Measurements from ENCODE around the gene TRAF3.

Gene TRAF3

DNA sequence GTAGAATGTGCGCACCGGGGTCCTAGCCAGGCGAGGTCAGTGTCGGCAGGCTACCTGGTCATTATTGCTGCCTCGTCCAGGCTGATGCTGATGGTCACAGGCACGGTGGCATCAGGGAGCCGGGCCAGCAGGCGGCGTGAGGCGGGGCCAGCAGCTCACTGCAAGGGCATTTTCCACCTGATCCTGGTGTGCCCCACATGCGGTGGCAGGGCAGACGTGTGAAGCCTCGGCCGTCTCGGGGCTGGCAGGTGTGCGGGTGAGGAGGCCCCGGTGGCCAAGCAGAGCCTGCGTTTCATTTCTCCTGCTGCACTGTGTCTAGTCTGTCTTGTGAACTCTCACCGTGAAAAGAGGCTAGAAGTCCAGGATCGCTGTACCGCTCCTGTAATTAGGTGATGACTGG, 133.2 kb downstream of the TRAF3 start:
- no peak overlapping the region for H3K4me3 ChIP-seq (ENCODE audit: low read length)
- no peak for DNase-seq (ENCODE audit: low read depth)
- TF ChIP-seq, protein P1, sequence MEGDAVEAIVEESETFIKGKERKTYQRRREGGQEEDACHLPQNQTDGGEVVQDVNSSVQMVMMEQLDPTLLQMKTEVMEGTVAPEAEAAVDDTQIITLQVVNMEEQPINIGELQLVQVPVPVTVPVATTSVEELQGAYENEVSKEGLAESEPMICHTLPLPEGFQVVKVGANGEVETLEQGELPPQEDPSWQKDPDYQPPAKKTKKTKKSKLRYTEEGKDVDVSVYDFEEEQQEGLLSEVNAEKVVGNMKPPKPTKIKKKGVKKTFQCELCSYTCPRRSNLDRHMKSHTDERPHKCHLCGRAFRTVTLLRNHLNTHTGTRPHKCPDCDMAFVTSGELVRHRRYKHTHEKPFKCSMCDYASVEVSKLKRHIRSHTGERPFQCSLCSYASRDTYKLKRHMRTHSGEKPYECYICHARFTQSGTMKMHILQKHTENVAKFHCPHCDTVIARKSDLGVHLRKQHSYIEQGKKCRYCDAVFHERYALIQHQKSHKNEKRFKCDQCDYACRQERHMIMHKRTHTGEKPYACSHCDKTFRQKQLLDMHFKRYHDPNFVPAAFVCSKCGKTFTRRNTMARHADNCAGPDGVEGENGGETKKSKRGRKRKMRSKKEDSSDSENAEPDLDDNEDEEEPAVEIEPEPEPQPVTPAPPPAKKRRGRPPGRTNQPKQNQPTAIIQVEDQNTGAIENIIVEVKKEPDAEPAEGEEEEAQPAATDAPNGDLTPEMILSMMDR (conservative IDR thresholded peaks at IDR 0.05; ENCODE audit: low read depth, low read length): no peak

DNA sequence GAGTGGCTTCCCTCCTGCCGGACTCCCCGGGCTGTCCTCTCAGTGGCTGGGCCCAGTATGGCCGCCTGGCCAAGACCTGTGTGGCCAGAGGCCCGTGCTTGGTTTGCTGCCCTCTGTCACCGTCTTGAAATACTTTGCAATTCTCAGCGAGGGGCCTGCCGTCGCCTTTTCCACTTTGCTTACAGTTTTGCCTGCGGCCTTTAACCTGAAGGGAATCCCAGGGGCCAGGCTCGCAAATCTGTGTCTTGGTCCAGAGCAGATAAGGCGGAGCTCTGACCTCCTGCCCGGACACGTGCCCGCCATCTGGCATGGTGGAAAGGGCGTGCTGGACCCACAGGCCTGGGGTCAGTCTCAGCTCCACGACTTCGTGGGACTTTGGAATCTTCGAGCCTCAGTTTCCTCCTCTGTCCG, 134.3 kb downstream of the TRAF3 start:
- TF ChIP-seq, protein P1 (conservative IDR thresholded peaks at IDR 0.05; ENCODE audit: low read depth, low read length): no peak
- H3K4me3 ChIP-seq (ENCODE audit: low read length): no peak overlapping the region
- no peak for DNase-seq (ENCODE audit: low read depth)

DNA sequence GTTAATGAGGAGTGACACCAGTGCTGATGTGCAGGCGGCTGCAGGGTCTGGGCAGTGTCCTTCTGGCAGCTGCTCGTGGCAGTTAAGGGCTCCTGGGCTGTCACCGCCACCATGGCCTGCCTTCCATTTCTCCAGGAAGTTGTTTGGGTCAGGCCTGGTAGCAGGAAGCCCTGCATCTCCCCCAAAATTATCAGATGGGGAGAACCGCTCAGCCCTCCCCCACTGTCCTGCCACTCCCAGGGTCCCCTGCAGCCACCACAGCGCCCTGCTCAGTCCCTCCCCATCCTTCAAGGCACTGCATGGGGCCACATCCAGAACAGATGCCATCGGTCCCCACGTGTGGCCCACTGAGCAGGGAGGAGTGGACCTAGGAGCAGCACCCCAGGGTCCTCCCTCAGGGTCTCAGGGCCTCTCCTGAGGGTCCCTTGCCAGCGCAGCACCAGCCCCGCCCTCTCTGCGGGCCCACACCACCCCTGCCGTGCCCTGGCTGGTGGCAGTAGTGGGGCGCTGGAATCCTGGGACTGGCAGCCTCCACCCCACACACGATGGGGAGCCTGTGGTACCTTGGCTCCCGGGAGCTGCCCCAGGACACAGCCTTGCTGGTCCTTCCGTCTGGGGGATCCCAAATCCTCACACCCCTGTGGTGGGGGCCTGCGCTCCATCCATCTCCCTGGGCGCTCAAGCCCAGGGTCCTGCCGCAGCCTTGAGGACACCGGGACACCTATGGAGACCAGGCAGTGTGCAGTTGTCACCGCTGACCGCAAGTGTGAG, 134.9 kb downstream of the TRAF3 start:
- H3K4me3 ChIP-seq (ENCODE audit: low read length): no peak overlapping the region
- TF ChIP-seq, protein P1 (conservative IDR thresholded peaks at IDR 0.05; ENCODE audit: low read depth, low read length): no peak
- no peak for DNase-seq (ENCODE audit: low read depth)

DNA sequence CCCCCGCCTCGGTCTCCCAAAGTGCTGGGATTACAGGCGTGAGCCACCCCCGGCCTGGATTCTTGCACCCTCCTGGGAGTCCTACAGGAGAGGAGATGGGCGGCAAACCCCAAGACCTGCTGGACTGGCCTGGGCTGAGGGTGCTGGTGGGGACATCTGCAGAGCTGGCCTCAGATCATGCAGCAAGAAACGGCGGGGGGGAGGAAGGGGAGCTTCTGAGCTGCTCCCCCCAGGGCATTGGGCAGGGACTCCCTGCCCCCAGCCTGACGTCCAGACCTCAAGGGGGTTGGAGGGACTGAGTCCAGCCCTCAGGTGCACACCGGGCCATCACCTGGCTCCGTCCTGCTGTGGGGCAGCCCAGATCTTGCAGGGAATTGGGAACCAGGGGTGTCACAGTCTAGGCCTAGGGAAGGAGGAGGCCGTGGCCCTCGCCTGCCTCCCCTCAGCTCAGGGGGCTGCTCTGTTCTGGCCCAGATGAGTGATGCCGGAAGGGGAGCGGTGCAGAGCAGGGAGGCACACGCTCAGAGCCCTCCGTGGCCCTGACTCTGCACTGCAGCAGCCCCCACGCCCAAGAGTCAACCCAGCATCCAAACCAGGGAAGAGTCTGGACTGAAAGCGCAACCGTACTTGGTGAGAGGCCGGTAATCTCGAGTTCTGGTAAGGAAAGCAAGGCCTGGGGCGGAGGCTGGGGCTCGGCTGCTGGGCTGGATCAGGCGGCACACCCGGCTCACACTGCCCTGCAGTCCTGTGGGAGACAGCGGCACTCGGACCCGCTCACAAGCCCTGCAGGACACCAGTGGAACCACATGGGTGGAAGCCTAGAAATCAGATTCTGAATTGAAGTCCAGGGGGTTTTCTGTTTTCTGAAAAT, 136.3 kb downstream of the TRAF3 start:
- TF ChIP-seq, protein P1 (conservative IDR thresholded peaks at IDR 0.05; ENCODE audit: low read depth, low read length): no peak
- H3K4me3 ChIP-seq (ENCODE audit: low read length): no peak overlapping the region
- DNase-seq (ENCODE audit: low read depth): no peak

DNA sequence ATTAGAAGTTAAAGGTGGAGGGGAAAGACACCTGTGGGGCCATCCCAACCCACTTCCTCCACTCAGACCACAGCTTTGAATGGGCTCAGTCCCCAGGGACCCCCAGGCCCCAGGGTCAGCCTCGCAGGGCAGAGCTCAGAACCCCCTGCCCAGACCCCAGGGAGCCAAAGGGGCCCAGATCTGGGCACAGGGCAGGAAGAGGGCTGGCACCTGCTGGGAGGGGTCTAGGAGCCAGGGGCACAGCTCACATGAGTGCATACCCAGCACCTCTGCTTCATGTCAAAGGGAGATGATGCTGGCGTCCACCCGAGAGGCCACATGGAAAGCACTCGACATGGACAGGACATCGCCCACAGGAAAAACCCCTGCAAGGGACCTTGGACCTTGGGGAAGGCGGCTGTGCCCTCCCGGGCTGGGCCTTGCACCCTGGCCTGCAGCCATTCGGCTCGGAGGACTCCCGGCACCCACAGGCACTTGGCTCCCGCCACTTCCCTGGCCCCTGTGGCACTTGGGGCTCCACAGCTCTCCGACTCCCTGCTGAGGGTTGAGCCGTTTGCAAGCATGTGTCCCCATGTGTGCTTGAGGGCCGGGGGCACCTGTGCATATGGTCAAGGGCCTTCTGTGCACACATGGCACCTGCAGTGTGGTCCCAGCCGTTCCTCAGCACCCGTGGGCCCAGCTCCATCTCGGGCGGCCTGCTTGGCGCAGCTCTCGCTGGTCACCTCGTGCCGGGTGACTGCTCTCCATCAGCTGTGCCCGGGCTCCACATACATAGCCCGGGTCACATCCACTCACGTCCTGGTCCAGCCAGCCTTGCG, 137.4 kb downstream of the TRAF3 start:
- H3K4me3 ChIP-seq (ENCODE audit: low read length): no peak overlapping the region
- TF ChIP-seq, protein P1 (conservative IDR thresholded peaks at IDR 0.05; ENCODE audit: low read depth, low read length): no peak
- DNase-seq (ENCODE audit: low read depth): no peak

DNA sequence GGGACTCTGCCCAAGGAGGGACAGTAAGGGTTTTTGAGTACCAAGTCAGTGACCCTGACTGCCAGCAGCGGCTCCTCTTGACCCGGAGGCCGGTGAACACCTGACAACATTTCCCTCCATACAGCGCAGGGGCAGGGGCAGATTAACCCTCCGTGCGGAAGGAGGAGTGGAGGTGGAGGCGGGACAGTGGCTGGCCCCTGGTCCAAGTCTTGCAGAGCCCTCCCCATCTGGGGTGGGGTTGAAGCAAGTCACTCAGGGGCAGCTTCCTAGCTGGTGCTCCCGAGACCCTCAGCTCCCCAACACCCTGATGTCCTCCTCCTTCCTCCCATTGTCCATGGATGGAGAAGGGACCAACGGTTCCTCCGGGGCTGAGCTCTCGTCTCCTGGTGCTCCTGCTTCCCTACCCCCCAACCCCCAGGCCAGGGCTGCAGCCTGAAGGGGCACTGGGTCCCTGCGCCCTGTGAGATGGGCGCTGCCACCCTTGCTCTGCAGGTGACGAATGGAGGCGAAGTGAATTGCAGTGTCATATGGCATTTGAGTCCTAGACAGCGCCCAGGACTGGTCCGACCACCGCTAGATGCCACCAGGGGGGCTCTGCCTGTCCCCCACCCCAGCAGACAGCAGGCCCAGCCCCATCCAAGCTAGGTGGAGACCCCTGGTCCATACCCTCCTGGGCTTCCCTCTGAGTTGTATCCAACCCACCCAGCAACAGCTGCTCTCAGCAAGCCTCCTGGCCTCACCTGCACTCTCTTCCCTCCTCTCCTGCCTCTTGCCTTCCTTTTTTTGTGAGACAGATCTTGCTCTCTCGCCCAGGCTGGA, 138.3 kb downstream of the TRAF3 start:
- TF ChIP-seq, protein P1 (conservative IDR thresholded peaks at IDR 0.05; ENCODE audit: low read depth, low read length): no peak
- H3K4me3 ChIP-seq (ENCODE audit: low read length): no peak overlapping the region
- DNase-seq (ENCODE audit: low read depth): no peak

Measured in retinal pigment epithelial cell (primary cell).